Stimulated activated CD8-positive, alpha-beta memory T cell treated with anti-CD3 and anti-CD28 coated beads, Interleukin-12 subunit alpha, Interleukin-12 subunit beta, amount 100 ng/mL, for 1 hour (primary cell): ENCODE data around the gene OR13C8.

ENCODE experiments used
- DNase-seq: peaks from one replicate; pipeline ENCODE4 v3.0.0-alpha.2; 2020; ENCODE audit warnings: low read depth

The OR13C8 gene

GRCh38 chr9:104617418-104617817 lies 48.5 kb downstream of the OR13C8 start:
- DNase-seq = no peak

DNA sequence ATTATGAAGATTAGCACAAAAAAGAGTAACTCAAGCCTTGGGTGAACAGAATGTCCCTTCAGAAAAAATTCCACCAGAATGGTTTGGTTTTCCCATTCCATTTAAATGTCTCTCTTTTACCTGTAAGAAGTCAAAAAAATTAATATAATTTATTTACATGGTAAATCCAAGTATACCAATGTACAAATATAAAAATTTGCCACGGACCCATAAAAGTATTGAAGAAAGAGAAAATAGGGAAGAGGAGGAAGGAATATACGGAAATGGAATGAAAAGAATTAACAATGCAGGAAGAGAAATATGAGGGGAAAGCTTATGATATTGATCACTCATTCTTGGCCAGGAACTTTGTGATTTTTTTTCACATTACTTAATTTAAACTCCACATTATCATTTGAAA lies 49.1 kb downstream of the OR13C8 start, which contains the start of gene OR13C9:
Gene OR13C9, minus strand, starts transcription at position 101 of the 400 bp plus-strand sequence. Its CDS starts 0 bp downstream, at position 101.
- no peak for DNase-seq
